H1 (cell line): Measurements from ENCODE around the gene RFX2. TPM values are rescaled to one million over a fixed set of nuclear protein-coding genes. Genes with fewer than 3 reads are reported as not detected.

ENCODE experiments used
- CTCF ChIA-PET: fragments of 300-600 bp; sonication (Branson Sonifier 250); formaldehyde crosslinking; loops from one replicate; lab custom pipeline; 2021; ENCODE audit not compliant: partially characterized antibody; lab: Charles Lee
- POLR2A ChIA-PET: fragments of 300-600 bp; sonication (Branson Sonifier 250); formaldehyde crosslinking; loops from one replicate; lab custom pipeline; 2021; ENCODE audit warnings: inconsistent platforms; ENCODE audit not compliant: partially characterized antibody; lab: Charles Lee
- DNase-seq, 2 experiments: peaks; one replicate each; pipeline versions ENCODE4 v3.0.0 to v3.0.0-alpha.2; 2010 to 2022; ENCODE audit warnings: low spot score in 2 of 2, low read depth in 1 of 2, mixed read lengths in 1 of 2
- FAIRE-seq: peaks from 2 replicates; lab custom pipeline; 2011; peaks lifted over from hg19 to GRCh38; lab: Jason Lieb, UNC
- H2AFZ ChIP-seq: 2 replicates; pipeline ENCODE4 v1.8.1; 2012; ENCODE audit warnings: low read length, inconsistent platforms
- H2AK5ac ChIP-seq: 2 replicates; pipeline ENCODE4 v1.6.1; 2013; ENCODE audit warnings: low read depth, low read length
- H2BK120ac ChIP-seq: replicated peaks from 2 replicates; pipeline ENCODE3; 2013; ENCODE audit warnings: low read depth, low read length, inconsistent platforms
- H2BK12ac ChIP-seq: 2 replicates; pipeline ENCODE4 v1.6.1; 2013; ENCODE audit warnings: low read depth, low read length
- H2BK15ac ChIP-seq: 2 replicates; pipeline ENCODE4 v1.6.1; 2013; ENCODE audit warnings: low read length
- H2BK20ac ChIP-seq: 2 replicates; pipeline ENCODE4 v1.6.1; 2013; ENCODE audit warnings: low read length
- H2BK5ac ChIP-seq: 2 replicates; pipeline ENCODE4 v1.6.1; 2013; ENCODE audit warnings: low read depth, low read length
- H3K14ac ChIP-seq: 2 replicates; pipeline ENCODE4 v1.6.1; 2013; ENCODE audit warnings: inconsistent platforms; ENCODE audit not compliant: insufficient read length
- H3K18ac ChIP-seq: 2 replicates; pipeline ENCODE4 v1.6.1; 2013; ENCODE audit warnings: low read length; ENCODE audit errors: extremely low read depth
- H3K23ac ChIP-seq: 2 replicates; pipeline ENCODE4 v1.6.1; 2013; ENCODE audit warnings: inconsistent platforms; ENCODE audit not compliant: insufficient read length
- H3K23me2 ChIP-seq: 2 replicates; pipeline ENCODE4 v1.6.1; 2013; ENCODE audit warnings: low read depth, low read length
- H3K27ac ChIP-seq: 2 replicates; pipeline ENCODE4 v1.6.1; 2011; ENCODE audit warnings: low read depth, low read length, inconsistent platforms
- H3K27me3 ChIP-seq, 4 experiments: replicated peaks in 1 of 4; 1 replicate in 1 of 4; 2 replicates in 3 of 4; pipeline versions ENCODE4 v1.6.1 to v1.8.1; 2011 to 2013; ENCODE audit warnings: low read length in 3 of 4, mild to moderate bottlenecking in 3 of 4, inconsistent platforms in 2 of 4, mixed read lengths in 2 of 4, moderate library complexity in 1 of 4; ENCODE audit not compliant: control insufficient read depth in 3 of 4, insufficient read depth in 3 of 4; ENCODE audit errors: extremely low read depth in 1 of 4
- H3K36me3 ChIP-seq, 4 experiments: 2 replicates each; pipeline versions ENCODE4 v1.6.1 to v1.8.1; 2011 to 2013; ENCODE audit warnings: mild to moderate bottlenecking in 4 of 4, low read length in 3 of 4, moderate library complexity in 2 of 4, control low read depth in 1 of 4, inconsistent platforms in 1 of 4; ENCODE audit not compliant: insufficient read depth in 4 of 4, control insufficient read depth in 2 of 4
- H3K4ac ChIP-seq: replicated peaks from 2 replicates; pipeline ENCODE3; 2013; ENCODE audit warnings: low read length, low read depth, mixed read lengths, inconsistent platforms; ENCODE audit not compliant: insufficient read length
- H3K4me1 ChIP-seq, 4 experiments: replicated peaks in 1 of 4; 1 replicate in 1 of 4; 2 replicates in 3 of 4; pipeline versions ENCODE4 v1.6.1 to v1.8.1; 2011 to 2013; ENCODE audit warnings: low read length in 3 of 4, inconsistent platforms in 2 of 4, mixed read lengths in 1 of 4; ENCODE audit not compliant: insufficient read depth in 4 of 4, control insufficient read depth in 3 of 4
- H3K4me2 ChIP-seq, 2 experiments: 2 replicates each; pipeline versions ENCODE4 v1.6.1 to v1.8.1; 2011 to 2013; ENCODE audit warnings: low read depth in 2 of 2, low read length in 2 of 2, control low read depth in 1 of 2, inconsistent platforms in 1 of 2, mild to moderate bottlenecking in 1 of 2; ENCODE audit not compliant: insufficient read depth in 1 of 2
- H3K4me3 ChIP-seq, 4 experiments: fragments of 200-600, 300-600 bp in 1 of 4; sonication (generic), shearing (Covaris generic), sonication (Bioruptor Twin) in 1 of 4; 2 replicates each; pipeline versions ENCODE4 v1.5.1 to v1.8.1; 2011 to 2016; ENCODE audit warnings: low read length in 4 of 4, low read depth in 3 of 4, control low read depth in 2 of 4, inconsistent platforms in 2 of 4, mild to moderate bottlenecking in 2 of 4, mixed read lengths in 1 of 4, moderate library complexity in 1 of 4; ENCODE audit not compliant: insufficient read depth in 2 of 4; ENCODE audit errors: extremely low read depth in 1 of 4
- H3K56ac ChIP-seq: replicated peaks from 2 replicates; pipeline ENCODE3; 2013; ENCODE audit warnings: low read depth, mild to moderate bottlenecking, mixed read lengths, low read length, inconsistent platforms; ENCODE audit not compliant: insufficient read length
- H3K79me1 ChIP-seq: 2 replicates; pipeline ENCODE4 v1.6.1; 2013; ENCODE audit warnings: low read depth, low read length, control low read depth
- H3K79me2 ChIP-seq, 2 experiments: 2 replicates each; pipeline versions ENCODE4 v1.6.1 to v1.8.1; 2012 to 2013; ENCODE audit warnings: low read length in 2 of 2, mild to moderate bottlenecking in 2 of 2, inconsistent platforms in 1 of 2; ENCODE audit not compliant: insufficient read depth in 2 of 2, control insufficient read depth in 1 of 2
- H3K9ac ChIP-seq, 4 experiments: replicated peaks in 1 of 4; 1 replicate in 1 of 4; 2 replicates in 3 of 4; pipeline versions ENCODE4 v1.6.1 to v1.8.1; 2011 to 2013; ENCODE audit warnings: low read depth in 3 of 4, low read length in 3 of 4, control low read depth in 2 of 4, mild to moderate bottlenecking in 2 of 4, moderate library complexity in 2 of 4, inconsistent platforms in 1 of 4; ENCODE audit errors: extremely low read depth in 1 of 4
- H3K9me3 ChIP-seq, 2 experiments: 2 replicates each; pipeline versions ENCODE4 v1.6.1 to v1.8.1; 2012 to 2013; ENCODE audit warnings: mild to moderate bottlenecking in 2 of 2, moderate library complexity in 2 of 2, control low read depth in 1 of 2, inconsistent platforms in 1 of 2, low read depth in 1 of 2, low read length in 1 of 2, mixed read lengths in 1 of 2; ENCODE audit not compliant: insufficient read depth in 2 of 2
- H4K20me1 ChIP-seq, 2 experiments: replicated peaks in 1 of 2; 2 replicates each; pipeline versions ENCODE3 to v1.8.1; 2011 to 2013; ENCODE audit warnings: inconsistent platforms in 2 of 2, low read length in 2 of 2, mild to moderate bottlenecking in 1 of 2; ENCODE audit not compliant: insufficient read depth in 2 of 2, control insufficient read depth in 1 of 2
- H4K5ac ChIP-seq: 2 replicates; pipeline ENCODE4 v1.6.1; 2013; ENCODE audit warnings: low read length, low read depth, mixed read lengths, inconsistent platforms; ENCODE audit not compliant: insufficient read length
- H4K8ac ChIP-seq: 2 replicates; pipeline ENCODE4 v1.8.0; 2013; ENCODE audit warnings: mild to moderate bottlenecking, moderate library complexity, low read length, inconsistent platforms; ENCODE audit not compliant: insufficient read depth; ENCODE audit errors: extremely low read depth
- H4K91ac ChIP-seq: replicated peaks from 2 replicates; pipeline ENCODE3; 2013; ENCODE audit warnings: low read length, mixed read lengths, inconsistent platforms; ENCODE audit not compliant: insufficient read length
- EGR1 ChIP-seq: IDR thresholded peaks from 2 replicates; pipeline ENCODE4 v1.6.1; 2011; ENCODE audit warnings: low read depth, low read length, borderline replicate concordance
- SIX5 ChIP-seq: IDR thresholded peaks from 2 replicates; pipeline ENCODE4 v1.6.1; 2011; ENCODE audit warnings: mild to moderate bottlenecking, low read depth, low read length
- YY1 ChIP-seq: IDR thresholded peaks from 2 replicates; pipeline ENCODE4 v1.6.1; 2011; ENCODE audit warnings: low read depth, mild to moderate bottlenecking, low read length
- WGBS, 2 experiments: shearing (Covaris generic) in 1 of 2; methylation state at CpG; one replicate each; pipeline versions ENCODE4 v1.1.6 to v1.1.7; 2013 to 2015; ENCODE audit warnings: low lambda C conversion rate in 2 of 2, mixed read lengths in 2 of 2, inconsistent platforms in 1 of 2, low coverage in 1 of 2, missing lambda C conversion rate in 1 of 2; ENCODE audit not compliant: insufficient replicate concordance in 2 of 2, insufficient coverage in 1 of 2, insufficient read length in 1 of 2; ENCODE audit errors: extremely low coverage in 1 of 2, missing lambda C conversion rate in 1 of 2; 5-methylcytosine and 5-hydroxymethylcytosine counted together
- polyA plus RNA-seq, 7 experiments: library from polyadenylated mRNA; depleted of rRNA in 3 of 7; stranded (reverse) in 5 of 7; unstranded in 2 of 7; fragments of >200 nt in 5 of 7; fragments of 200-250 nt in 2 of 7; gene quantifications; 1 replicate in 5 of 7; 2 replicates in 1 of 7; 4 replicates in 1 of 7; pipeline versions ENCODE4 v1.2.1 to v1.2.3, GENCODE V29; 2011 to 2013; ENCODE audit warnings: missing spikeins in 2 of 7, mixed read lengths in 2 of 7
- total RNA-seq: library from RNA; stranded (reverse); fragmentation: NEBNext Ultra II Directional; extraction: Animal tissue kit (Norgen Biotek cat#: 25700); gene quantifications from 2 replicates; pipeline ENCODE4 v1.2.1, GENCODE V29; 2021

RFX2 gene
- total and polyA plus RNA-seq, 2 of the 8 experiments (the other 6 are each of a cell fraction or from before 2014, with no cell fraction given): 4.8 to 5.3 TPM

DNA sequence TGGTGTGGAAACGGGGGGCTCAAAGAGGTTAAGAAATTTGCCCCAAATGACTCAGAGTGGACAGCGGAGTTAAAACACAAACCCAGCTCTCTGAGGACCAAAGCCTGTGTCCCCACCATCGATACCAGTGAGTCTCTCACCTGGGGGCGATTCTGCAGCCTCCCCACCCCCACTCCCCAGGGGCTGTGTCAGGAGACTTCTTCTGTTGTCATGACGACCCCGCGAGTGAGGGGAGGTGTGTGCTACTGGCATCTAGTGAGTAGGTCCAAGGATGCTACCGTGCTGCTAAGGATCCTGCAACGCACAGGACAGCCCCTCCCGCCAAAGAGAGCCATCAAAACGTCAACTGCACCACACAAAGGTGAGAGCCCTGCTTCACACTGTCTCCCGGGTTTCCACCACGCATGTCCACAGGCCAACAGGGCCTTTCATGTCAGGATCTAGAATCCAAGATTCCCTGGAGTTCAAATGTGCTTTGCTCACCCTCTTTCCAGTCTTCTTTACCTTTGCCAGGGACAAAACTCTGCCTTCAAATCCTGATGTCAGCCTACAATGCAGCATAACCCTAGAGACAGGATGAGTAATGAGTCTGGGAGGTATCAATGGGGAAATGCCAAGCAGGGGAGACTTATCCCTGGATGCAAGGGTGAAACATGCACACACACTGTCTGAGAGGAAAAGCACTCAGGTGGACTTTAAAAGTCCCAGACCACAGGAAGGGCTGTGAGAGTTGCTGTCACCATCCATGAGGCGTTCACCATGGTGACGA is 136.2 kb downstream of the RFX2 start:
- Histone ChIP-seq H3K79me2 (peaks cover 60 to 87% of the 10 kb centered on the region in 2 experiments), H3K4me3 (no peak overlapping the region), H4K5ac (no peak overlapping the region), H4K91ac (no peak overlapping the region), H3K36me3 (peaks cover 0 to 21% (median 7%) of the 10 kb centered on the region in 4 experiments; a peak in 6 of 8 replicates), H3K18ac (no peak overlapping the region), H2BK15ac (no peak overlapping the region), H3K4ac (no peak overlapping the region)
- no peak for FAIRE-seq
- 89% methylated on average over 15 of the region's 15 CpGs; no CpG with 5 or more reads in 1 of the 2 experiments for WGBS, 2 experiments
- CTCF ChIA-PET: interaction anchor here (0.8 to 2.2 kb wide), 4 partner anchors 22 to 74 kb away, joined by 3 to 7 read pairs (median 4); no protein-coding TSS in a partner anchor
- no peak for DNase-seq
- no peak for TF ChIP-seq YY1
- TF ChIP-seq EGR1: no peak
- TF ChIP-seq SIX5: no peak
- TF ChIP-seq, all 59 proteins: peak for 0
- H3K27me3 ChIP-seq: no peaks in the 10 kb centered on the region
- H3K9me3 ChIP-seq: no peaks in the 10 kb centered on the region
- H4K20me1 ChIP-seq: peaks cover 37 to 50% of the 10 kb centered on the region in 2 experiments
- no peak overlapping the region for H3K23ac ChIP-seq
- no peak overlapping the region for H2AK5ac ChIP-seq
- no peak overlapping the region for H3K4me2 ChIP-seq
- H2BK5ac ChIP-seq: peak overlapping the region; percentile 8; the same call in 1 of the 2 replicates
- H3K14ac ChIP-seq: no peak overlapping the region
- H3K27ac ChIP-seq: no peak overlapping the region
- H3K56ac ChIP-seq: no peak overlapping the region
- H2BK120ac ChIP-seq: no peak overlapping the region
- H3K4me1 ChIP-seq: peaks cover 0 to 11% (median 8%) of the 10 kb centered on the region in 4 experiments; a peak in 5 of 7 replicates
- H2BK12ac ChIP-seq: no peak overlapping the region
- H3K79me1 ChIP-seq: peaks cover 58% of the 10 kb centered on the region
- no peak overlapping the region; a peak in 1 of 7 replicates for H3K9ac ChIP-seq
- H3K23me2 ChIP-seq: peaks cover 6% of the 10 kb centered on the region; the same call in 1 of the 2 replicates
- H2AFZ ChIP-seq: no peak overlapping the region
- no peak overlapping the region for H4K8ac ChIP-seq
- POLR2A ChIA-PET: interaction anchor here (4.4 kb wide), 1 partner anchor 21 kb away, joined by 13 read pairs; no protein-coding TSS in a partner anchor
- no peak overlapping the region for H2BK20ac ChIP-seq
